Mammary epithelial cell (primary cell): Measurements from ENCODE around the gene ZNF143.

ENCODE experiments used
- EZH2 ChIP-seq: IDR thresholded peaks from 2 replicates; pipeline ENCODE4 v1.6.1; 2012; ENCODE audit warnings: low read length, inconsistent platforms, borderline replicate concordance
- TF ChIP-seq, protein P1 (sequence below), 2 donors: IDR thresholded peaks in 1 of 2; conservative IDR thresholded peaks in 1 of 2; 2 replicates each; pipeline ENCODE4 v1.5.1; 2011 to 2012; ENCODE audit warnings: inconsistent platforms in 2 of 2, low read length in 2 of 2, mild to moderate bottlenecking in 2 of 2, control low read depth in 1 of 2, low read depth in 1 of 2; ENCODE audit not compliant: insufficient read depth in 1 of 2; ENCODE audit errors: extremely low read depth in 1 of 2

DNA sequence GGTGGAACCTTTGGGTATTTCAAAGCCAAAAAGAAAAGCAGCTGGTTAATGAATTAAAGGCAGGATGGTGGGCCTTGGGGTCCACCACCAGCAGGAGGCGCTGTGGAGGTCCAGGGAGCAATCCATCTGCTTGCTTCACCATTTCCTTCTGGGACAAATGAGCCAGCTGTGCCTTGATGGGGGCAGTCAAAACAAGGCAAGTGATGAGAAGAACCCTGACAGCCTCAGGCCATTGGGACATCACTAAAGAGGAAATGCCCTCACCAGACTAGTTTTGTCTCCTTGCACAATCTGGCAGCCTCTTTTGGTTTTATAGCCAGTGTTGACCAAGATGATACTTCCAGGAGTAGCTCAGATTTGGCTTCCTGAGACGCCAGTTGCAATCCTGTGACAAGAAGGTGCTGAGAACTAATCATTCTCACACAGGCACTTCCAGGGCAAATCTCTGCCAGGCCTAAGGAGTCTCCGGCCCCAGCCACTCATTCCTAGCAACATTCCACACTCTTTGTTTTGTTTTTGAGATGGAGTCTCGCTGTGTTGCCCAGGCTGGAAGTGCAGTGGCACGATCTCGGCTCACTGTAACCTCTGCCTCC, 74.5 kb downstream of the ZNF143 start:
- TF ChIP-seq, protein P1, sequence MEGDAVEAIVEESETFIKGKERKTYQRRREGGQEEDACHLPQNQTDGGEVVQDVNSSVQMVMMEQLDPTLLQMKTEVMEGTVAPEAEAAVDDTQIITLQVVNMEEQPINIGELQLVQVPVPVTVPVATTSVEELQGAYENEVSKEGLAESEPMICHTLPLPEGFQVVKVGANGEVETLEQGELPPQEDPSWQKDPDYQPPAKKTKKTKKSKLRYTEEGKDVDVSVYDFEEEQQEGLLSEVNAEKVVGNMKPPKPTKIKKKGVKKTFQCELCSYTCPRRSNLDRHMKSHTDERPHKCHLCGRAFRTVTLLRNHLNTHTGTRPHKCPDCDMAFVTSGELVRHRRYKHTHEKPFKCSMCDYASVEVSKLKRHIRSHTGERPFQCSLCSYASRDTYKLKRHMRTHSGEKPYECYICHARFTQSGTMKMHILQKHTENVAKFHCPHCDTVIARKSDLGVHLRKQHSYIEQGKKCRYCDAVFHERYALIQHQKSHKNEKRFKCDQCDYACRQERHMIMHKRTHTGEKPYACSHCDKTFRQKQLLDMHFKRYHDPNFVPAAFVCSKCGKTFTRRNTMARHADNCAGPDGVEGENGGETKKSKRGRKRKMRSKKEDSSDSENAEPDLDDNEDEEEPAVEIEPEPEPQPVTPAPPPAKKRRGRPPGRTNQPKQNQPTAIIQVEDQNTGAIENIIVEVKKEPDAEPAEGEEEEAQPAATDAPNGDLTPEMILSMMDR (conservative IDR thresholded peaks at IDR 0.05 in 1 of 2, IDR thresholded peaks at IDR 0.05 in 1 of 2; ENCODE audit: extremely low read depth in 1 of 2, insufficient read depth in 1 of 2, low read depth in 1 of 2, low read length in 2 of 2): peak; percentile 86 to 89
- no peak for TF ChIP-seq EZH2
